Brain microvascular endothelial cell (primary cell): ENCODE results near the gene GPRIN1.
"Not testable (repeated sequence)": the region's sequence is repeated elsewhere in the genome, so short reads cannot be mapped to it uniquely, and the experiment has no call there.

Experiments used
- DNase-seq: peaks from one replicate; pipeline ENCODE4 v3.0.0-alpha.2; 2020
- H3K27ac ChIP-seq: fragments of 250-450 bp; sonication (Bioruptor Pico); 2 replicates; pipeline ENCODE4 v1.5.1; 2020; ENCODE audit warnings: mild to moderate bottlenecking, moderate library complexity
- H3K27me3 ChIP-seq: fragments of 250-450 bp; sonication (Bioruptor Pico); replicated peaks from 2 replicates; pipeline ENCODE4 v1.5.1; 2020; ENCODE audit warnings: mild to moderate bottlenecking
- H3K36me3 ChIP-seq: fragments of 250-450 bp; sonication (Bioruptor Pico); replicated peaks from 2 replicates; pipeline ENCODE4 v1.5.1; 2020; ENCODE audit warnings: mild to moderate bottlenecking
- H3K4me3 ChIP-seq: 2 replicates; pipeline ENCODE4 v1.5.1; 2011; ENCODE audit warnings: low read depth, mild to moderate bottlenecking, control low read depth, low read length, moderate library complexity
- CTCF ChIP-seq: IDR thresholded peaks from 2 replicates; pipeline ENCODE4 v1.5.1; 2011; ENCODE audit warnings: low read depth, mild to moderate bottlenecking, moderate library complexity, low read length, control low read depth, inconsistent platforms; ENCODE audit errors: missing control alignments
- in situ Hi-C: cut with HindIII; loops from 2 replicates; pipeline ENCODE4 v1.10.0; 2017; ENCODE audit warnings: low sequenced_read_pairs, low pct_ligation_motif_present

The GPRIN1 gene

GRCh38 chr5:176606032-176606431, 3.9 kb downstream of the GPRIN1 start:
- no peak for TF ChIP-seq CTCF
- Histone ChIP-seq H3K27ac (no peak overlapping the region), H3K4me3 (no peak overlapping the region), H3K27me3 (no peaks in the 10 kb centered on the region), H3K36me3 (no peaks in the 10 kb centered on the region)
- no peak for DNase-seq
- in situ Hi-C loops, result no loop called here

GRCh38 chr5:176603091-176603490, 6.9 kb downstream of the GPRIN1 start:
- H3K36me3 ChIP-seq, result no peaks in the 10 kb centered on the region
- no peak overlapping the region for H3K27ac ChIP-seq

GRCh38 chr5:176601901-176602482, 8.0 kb downstream of the GPRIN1 start:
- Histone ChIP-seq H3K27me3 (no peaks in the 10 kb centered on the region), H3K4me3 (no peak overlapping the region), H3K27ac (no peak overlapping the region), H3K36me3 (no peaks in the 10 kb centered on the region)
- in situ Hi-C loops, result no loop called here
- TF ChIP-seq CTCF, result no peak
- DNase-seq, result no peak

More at GRCh38 chr5:176603091-176603490, 6.9 kb downstream of the GPRIN1 start:
- Histone ChIP-seq H3K27me3 (no peaks in the 10 kb centered on the region), H3K4me3 (no peak overlapping the region)
- in situ Hi-C loops, result no loop called here
- TF ChIP-seq CTCF, result no peak
- DNase-seq, result no peak

GRCh38 chr5:176599749-176600430, 10.1 kb downstream of the GPRIN1 start:
- H3K27me3 ChIP-seq, in situ Hi-C loops, H3K4me3 ChIP-seq, H3K27ac ChIP-seq, DNase-seq, H3K36me3 ChIP-seq: not testable (repeated sequence)

- TF ChIP-seq CTCF, result no peak
- Histone ChIP-seq H3K27me3 (no peaks in the 10 kb centered on the region), H3K36me3 (no peaks in the 10 kb centered on the region), H3K27ac (no peak overlapping the region), H3K4me3 (no peak overlapping the region)
- in situ Hi-C loops, result no loop called here
- DNase-seq, result no peak
Observed at GRCh38 chr5:176597417-176598389, 12.3 kb downstream of the GPRIN1 start.
